GM19351 (cell line): ENCODE measurements around the gene TWSG1.

ENCODE experiments used
- ATAC-seq: cut with Tn5 transposase; IDR thresholded peaks from one replicate; pipeline ENCODE4 v1.9.1; 2021; ENCODE audit warnings: mild to moderate bottlenecking, moderate library complexity; ENCODE audit not compliant: unreplicated experiment

The TWSG1 gene

GRCh38 chr18:9334329-9334972 is at the start of gene TWSG1:
Gene TWSG1, plus strand, starts transcription at chr18:9334773. Its CDS starts 2,457 bp downstream, at chr18:9337230.
- peak; percentile 78 for ATAC-seq

DNA sequence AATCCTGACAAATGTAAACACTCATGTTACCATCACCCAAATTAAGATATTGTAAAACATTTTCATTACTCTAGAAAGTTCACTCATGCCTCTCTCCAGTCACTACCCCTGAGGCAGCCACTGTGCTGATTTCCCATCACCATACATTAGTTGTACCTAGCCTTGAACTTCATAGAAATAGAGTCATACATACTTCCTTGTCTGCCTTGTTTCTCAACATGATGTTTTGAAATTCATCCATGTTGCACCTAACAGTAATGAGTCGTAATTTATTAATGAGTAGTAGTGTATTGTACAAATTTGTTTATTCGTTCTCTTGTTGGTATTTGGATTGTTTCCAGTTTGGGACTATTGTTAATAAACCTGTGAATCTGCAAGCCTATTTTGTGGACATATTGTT is 49.0 kb upstream of the TWSG1 start:
- no peak for ATAC-seq

- no peak for ATAC-seq
These were observed 47.5 kb upstream of the TWSG1 start for GRCh38 chr18:9287036-9287435.

DNA sequence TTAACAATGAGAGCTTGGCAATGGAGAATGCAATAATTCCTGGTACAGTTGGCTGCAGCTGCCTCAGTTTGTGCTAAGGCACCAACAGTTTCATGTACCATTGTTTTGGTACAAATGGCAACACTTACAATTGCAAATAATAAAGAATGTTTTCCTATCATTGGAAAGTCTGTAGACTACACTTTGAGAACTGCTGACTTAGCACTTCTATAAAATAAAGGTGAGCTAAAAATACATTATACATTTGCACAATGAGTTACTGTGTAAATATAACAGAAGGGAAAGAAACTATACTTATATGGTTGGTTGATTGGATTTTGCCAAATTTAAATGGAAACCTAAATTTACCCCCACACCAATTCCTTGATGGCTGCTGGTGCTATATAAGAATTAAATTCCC is 44.9 kb upstream of the TWSG1 start:
- no peak for ATAC-seq

GRCh38 chr18:9290156-9290555 is 44.4 kb upstream of the TWSG1 start:
- no peak for ATAC-seq

DNA sequence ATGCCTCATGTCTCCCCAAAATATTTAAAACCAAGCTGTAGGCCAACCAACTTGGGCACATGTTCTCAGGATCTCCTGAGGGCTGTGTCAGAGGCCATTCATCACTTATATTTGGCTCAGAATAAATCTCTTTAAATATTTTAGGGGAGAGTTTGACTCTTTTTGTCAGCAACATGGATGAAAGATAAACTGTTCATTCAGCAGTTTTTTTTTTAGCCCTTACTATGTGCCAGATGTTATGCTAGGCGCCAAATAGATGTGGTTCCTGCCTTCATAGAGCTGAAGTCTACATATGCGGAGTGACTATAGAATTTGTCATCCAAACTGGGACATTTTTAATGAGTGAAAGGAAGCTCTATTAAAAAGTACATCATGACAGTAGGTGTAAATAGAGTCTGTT is 42.5 kb upstream of the TWSG1 start:
- no peak for ATAC-seq

DNA sequence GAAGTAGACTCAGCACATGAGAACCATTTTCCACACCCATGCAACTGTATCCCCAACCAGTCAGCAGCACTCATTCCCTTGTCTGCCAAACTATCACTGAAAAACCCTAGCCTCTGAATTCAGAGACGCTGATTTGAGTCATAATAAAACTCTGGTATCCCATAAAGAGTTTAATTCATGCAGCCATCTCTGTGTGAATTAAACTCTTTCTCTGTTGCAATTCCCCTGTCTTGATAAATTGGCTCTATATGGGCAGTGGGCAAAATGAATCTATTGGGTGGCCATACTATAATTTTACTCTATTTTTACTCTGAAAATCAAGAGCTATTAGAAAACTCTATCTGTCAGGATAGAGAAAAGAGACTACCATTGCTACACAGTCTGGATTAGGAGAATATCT is 40.6 kb upstream of the TWSG1 start:
- no peak for ATAC-seq

DNA sequence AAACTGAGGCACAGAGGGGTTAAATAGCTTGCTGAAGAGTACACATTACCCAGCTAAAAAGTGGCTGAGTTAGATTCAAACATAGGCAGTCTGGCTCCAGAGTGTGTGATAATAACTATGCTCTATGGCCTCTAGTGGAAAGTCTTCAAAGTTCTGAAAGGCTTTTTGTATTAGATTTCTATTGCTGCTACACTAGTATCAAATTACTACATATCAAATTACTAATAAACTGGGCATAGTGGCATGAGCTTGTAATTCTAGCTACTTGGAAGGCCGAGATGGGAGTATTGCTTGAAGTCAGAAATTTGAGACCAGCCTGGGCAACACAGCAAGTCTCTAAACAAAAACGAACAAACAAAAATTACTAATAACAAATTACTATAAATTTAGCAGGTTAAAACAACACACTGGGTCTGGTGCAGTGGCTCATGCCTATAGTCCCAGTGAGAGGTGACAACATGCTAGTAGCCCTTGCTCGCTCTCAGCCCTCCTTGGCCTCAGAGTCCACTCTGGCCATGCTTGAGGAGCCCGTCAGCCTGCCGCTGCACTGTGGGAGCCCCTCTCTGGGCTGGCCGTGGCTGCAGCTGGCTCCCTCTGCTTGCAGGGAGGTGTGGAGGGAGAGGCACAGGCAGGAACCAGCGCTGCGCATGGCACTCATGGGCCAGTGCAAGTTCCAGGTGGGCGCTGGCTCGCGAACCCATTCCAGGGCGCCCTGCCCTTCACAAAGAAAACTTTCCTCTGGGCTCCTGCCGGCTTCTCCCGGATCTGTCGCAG is 38.2 kb upstream of the TWSG1 start:
- no peak for ATAC-seq

- no peak for ATAC-seq
These were observed 37.6 kb upstream of the TWSG1 start for GRCh38 chr18:9297007-9297393.

- ATAC-seq: no peak
These were observed 30.0 kb upstream of the TWSG1 start for GRCh38 chr18:9304388-9305070.

DNA sequence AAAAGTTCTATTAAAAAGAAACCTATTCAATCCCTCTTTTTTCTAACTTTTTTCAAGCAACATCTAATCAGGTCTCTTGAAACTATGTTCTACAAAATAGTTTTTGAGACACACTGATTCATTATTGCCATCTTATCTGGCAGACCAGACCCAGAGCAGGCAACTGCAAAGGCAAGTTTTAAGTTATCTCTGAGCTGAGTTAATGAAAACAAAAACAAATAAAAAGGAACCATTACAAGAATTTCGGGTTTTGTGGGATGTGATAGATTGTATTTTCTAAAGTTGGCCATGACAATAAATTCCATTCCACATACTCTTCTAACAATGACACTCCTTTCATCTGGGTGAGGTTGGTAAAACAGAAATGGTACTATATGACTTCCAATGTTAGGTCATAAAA is 15.2 kb upstream of the TWSG1 start:
- no peak for ATAC-seq

- no peak for ATAC-seq
These were observed 13.5 kb upstream of the TWSG1 start for GRCh38 chr18:9321017-9321452.

- ATAC-seq: no peak
These were observed 12.8 kb upstream of the TWSG1 start for GRCh38 chr18:9321736-9322135.

DNA sequence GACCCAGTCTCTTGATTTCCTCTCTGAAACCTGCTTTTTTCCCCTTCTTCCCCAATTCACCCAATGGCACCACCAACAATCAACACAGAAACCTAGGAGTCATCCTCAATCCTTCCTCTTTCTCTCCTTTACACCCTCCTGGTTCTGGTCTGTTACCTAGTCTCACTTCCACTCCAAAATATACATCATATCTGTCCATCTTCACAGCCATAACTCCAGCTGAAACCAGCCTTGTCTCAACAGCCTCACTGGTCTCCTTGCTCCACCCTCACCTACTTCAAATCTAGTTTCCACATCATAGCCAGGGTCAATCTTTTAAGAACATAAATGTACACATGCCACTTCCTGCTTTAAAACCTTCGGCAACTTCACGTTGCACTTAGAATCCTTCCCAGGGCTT is 11.8 kb upstream of the TWSG1 start:
- ATAC-seq: no peak

- ATAC-seq: no peak
These were observed 10.7 kb upstream of the TWSG1 start for GRCh38 chr18:9323750-9324445.

DNA sequence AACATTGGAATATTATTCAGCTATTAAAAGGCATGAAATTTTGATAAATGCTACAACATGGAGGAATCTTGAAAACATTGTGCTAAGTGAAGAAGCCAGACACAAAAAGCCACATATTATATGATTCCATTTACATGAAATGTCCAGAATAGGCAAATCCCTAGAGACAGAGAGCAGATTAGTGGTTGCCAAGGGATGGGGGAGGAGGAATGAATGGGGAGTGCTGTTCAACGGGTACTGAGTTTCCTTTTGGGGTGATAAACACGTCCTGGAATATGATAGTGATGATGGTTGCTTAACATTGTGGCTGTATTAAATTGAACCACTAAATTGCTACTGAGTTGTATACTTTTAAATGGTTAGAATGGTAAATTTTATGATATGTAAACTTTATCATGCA is 8.9 kb upstream of the TWSG1 start:
- no peak for ATAC-seq

DNA sequence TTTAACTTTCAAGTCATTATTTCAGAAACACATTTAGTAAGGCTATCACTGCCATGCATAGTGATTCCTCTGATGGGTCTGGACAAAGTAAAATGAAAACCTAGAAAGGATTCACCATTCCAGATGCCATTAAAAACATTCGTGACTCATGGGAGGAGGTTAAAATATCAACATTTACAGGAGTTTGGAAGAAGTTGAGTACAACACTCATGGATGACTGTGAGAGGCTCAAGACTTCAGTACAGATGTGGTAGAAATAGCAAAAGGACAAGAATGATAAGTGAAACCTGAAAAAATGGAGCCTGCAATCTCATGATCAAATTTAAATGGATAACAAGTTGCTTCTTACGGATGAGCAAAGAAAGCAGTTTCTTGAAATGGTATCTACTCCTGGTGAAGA is 5.8 kb upstream of the TWSG1 start:
- no peak for ATAC-seq

GRCh38 chr18:9329471-9329870 is 5.1 kb upstream of the TWSG1 start:
- no peak for ATAC-seq

DNA sequence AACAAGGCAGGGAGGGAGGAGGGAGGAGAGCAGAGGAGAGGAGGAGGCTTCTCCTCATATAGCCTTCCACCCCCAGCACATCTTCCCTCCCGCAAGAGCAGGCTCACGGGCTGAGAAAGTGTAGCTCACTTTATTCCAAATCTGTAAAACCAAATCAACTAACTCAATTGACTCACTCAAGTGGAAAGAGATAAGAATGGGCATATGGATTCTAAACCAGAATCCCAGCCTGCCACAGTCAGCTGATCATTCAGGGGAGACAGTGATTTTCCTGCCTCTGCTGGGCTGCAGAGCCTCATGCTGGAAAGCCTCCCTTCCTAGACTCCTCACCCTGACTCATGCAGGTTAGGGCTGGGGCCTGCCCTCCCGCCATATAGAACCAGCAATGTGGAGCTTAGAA is 4.2 kb upstream of the TWSG1 start:
- no peak for ATAC-seq

- peak; percentile 36 for ATAC-seq
These were observed 888 bp upstream of the TWSG1 start for GRCh38 chr18:9333441-9334328.
